ENCODE results near the gene NPIPB6. TPM values are rescaled to one million over a fixed set of nuclear protein-coding genes. Genes with fewer than 3 reads are reported as not detected.
A peak's percentile ranks its signal among the peaks of the same experiment; 100 is the strongest.

Gene NPIPB6
- total RNA-seq, 2 donors from 2014 or later: 13.8 TPM; not detected in 1

DNA sequence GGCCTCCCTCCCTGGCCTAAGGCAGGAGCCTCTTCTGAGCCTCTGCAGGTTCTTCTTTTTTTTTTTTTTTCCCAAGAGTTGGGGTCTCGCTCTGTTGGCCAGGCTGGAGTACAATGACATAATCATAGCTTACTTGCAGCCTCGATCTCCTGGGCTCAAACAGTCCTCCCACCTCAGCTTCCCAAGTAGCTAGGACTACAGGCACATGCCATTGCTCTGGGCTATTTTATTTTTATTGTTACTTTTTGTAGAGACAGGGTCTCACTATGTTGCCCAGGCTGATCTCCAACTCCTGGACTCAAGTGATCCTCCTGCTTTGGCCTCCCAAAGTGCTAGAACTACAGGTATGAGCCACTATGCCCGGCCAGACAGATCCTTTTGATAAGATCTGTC lies 38.4 kb downstream of the NPIPB6 start:
- 77 to 88% methylated on average over 3 of the region's 3 CpGs for WGBS, 2 donors
- DNase-seq (no peak), ATAC-seq (no peak)
- intact Hi-C loops (cut with DNase I): no loop called here
- Histone ChIP-seq H3K27ac (no peak overlapping the region), H3K4me3 (no peak overlapping the region), H3K27me3 (no peaks in the 10 kb centered on the region), H3K4me1 (no peaks in the 10 kb centered on the region), H3K9me3 (no peaks in the 10 kb centered on the region), H3K36me3 (replicated peaks in 1 of 2; ENCODE audit: insufficient read depth in 1 of 2, low read depth in 2 of 2) (no peaks in the 10 kb centered on the region)
- TF ChIP-seq, protein P1, sequence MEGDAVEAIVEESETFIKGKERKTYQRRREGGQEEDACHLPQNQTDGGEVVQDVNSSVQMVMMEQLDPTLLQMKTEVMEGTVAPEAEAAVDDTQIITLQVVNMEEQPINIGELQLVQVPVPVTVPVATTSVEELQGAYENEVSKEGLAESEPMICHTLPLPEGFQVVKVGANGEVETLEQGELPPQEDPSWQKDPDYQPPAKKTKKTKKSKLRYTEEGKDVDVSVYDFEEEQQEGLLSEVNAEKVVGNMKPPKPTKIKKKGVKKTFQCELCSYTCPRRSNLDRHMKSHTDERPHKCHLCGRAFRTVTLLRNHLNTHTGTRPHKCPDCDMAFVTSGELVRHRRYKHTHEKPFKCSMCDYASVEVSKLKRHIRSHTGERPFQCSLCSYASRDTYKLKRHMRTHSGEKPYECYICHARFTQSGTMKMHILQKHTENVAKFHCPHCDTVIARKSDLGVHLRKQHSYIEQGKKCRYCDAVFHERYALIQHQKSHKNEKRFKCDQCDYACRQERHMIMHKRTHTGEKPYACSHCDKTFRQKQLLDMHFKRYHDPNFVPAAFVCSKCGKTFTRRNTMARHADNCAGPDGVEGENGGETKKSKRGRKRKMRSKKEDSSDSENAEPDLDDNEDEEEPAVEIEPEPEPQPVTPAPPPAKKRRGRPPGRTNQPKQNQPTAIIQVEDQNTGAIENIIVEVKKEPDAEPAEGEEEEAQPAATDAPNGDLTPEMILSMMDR (IDR thresholded peaks at IDR 0.05): no peak
- no peak for TF ChIP-seq POLR2A (IDR thresholded peaks at IDR 0.05)

DNA sequence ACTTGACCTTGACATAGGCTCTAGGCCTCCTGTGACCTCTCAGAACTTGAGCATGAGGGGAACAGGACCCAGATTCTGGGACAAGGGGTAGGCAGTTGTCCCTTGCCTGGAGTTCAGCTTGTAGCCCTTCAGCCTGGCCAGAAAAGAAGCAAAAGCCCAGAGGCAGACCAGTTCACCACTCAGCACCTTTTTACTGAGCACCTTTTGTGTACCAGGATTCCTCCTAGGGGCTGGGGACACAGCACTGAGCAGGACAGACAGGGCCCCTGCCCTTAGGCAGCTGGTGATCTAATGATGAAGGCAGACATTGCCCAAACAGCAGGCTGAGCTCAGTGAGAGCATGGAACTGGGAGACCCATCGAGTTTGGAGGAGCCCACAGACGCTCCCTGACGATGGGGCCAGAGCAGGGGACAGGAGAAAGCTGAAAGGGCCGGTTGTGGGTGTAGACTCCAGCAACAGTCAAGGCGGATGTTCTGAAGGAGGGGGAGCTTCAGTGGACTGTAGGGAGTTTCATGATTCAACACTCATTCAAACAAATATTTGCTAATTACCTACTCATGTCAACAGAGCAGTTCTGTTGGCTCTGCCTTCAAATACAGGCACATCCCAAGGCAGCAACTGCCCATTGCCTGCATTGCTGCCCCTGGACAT lies 38.9 kb downstream of the NPIPB6 start:
- WGBS, 2 donors: 70 to 75% methylated on average over 5 of the region's 5 CpGs
- H3K4me3 ChIP-seq: no peak overlapping the region
- H3K27ac ChIP-seq: no peak overlapping the region
- H3K9me3 ChIP-seq: no peaks in the 10 kb centered on the region
- no peaks in the 10 kb centered on the region for H3K4me1 ChIP-seq
- intact Hi-C loops (cut with DNase I): no loop called here
- no peak for ATAC-seq
- no peaks in the 10 kb centered on the region for H3K36me3 ChIP-seq (replicated peaks in 1 of 2; ENCODE audit: insufficient read depth in 1 of 2, low read depth in 2 of 2)
- no peaks in the 10 kb centered on the region for H3K27me3 ChIP-seq
- TF ChIP-seq, protein P1 (IDR thresholded peaks at IDR 0.05): no peak
- TF ChIP-seq POLR2A (IDR thresholded peaks at IDR 0.05): no peak
- no peak for DNase-seq

DNA sequence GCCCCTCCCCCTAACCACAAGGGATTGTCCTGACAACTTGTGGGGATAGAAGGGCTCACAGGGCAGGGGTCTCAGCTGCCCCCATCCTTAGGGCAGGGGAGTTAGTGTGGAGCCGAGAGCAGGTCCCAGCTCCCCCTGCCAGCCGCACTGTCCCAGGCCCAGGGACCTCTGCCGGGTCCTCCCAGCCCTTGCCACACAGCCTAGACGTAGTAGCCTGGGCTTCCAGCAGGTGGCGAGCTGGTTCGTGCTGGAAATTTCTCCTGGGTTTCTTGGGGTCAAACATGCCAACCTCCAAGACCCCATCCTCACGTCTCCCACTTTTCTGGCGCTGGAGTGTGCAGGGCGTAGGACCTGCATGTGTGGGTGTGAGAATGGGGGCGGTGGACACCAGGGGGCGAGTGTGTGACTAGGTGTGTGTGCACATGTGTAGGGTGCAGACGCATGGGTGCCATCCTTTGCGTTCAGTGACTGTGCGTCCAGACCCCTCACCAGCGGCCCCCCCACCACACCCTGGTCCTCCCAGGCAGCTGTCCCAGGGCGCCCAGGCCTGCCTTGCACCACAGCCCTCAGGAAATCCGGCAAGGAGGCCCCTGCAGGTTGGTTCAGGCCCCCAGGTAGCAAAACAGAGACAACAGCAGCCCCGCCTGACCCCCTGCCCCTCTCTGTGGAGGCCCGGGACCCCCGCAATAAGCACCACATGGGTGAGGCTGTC lies 41.5 kb downstream of the NPIPB6 start:
- ATAC-seq: no peak
- WGBS, 2 donors: 58 to 70% methylated on average over 4 to 15 of the region's 20 CpGs
- peak in 3 of 4 donors; percentile 24 to 44 (median 40) for DNase-seq
- intact Hi-C loops (cut with DNase I): no loop called here
- H3K4me3 ChIP-seq: no peak overlapping the region
- no peaks in the 10 kb centered on the region for H3K9me3 ChIP-seq
- no peaks in the 10 kb centered on the region for H3K36me3 ChIP-seq (replicated peaks in 1 of 2; ENCODE audit: insufficient read depth in 1 of 2, low read depth in 2 of 2)
- H3K27ac ChIP-seq: no peak overlapping the region
- H3K27me3 ChIP-seq: no peaks in the 10 kb centered on the region
- H3K4me1 ChIP-seq: peaks cover 2% of the 10 kb centered on the region
- no peak for TF ChIP-seq POLR2A (IDR thresholded peaks at IDR 0.05)
- TF ChIP-seq, protein P1 (IDR thresholded peaks at IDR 0.05): peak; percentile 35 to 58 (median 46)

DNA sequence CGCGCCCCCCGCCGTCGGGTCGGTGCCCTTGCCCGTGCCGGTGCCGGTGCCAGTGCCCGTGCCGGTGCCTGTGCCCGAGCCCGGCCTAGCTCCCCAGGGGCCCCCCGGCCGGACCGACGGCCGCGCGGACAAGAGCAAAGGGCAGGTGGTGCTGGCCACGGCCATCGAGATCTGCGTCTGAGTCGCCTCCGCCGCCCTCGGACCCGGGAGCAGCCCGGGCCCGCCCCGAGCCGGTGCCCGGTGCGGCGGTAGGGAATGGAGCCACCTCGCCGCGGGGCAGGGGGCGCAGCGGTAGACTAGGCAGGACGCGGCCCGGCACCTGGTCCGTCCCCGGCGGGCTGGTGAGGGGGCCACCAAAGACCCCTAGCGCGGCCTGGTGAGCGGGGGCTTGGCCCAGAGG lies 42.6 kb downstream of the NPIPB6 start:
- WGBS, 2 donors: 91 to 96% methylated on average over 11 to 38 of the region's 49 CpGs
- ATAC-seq (no peak), DNase-seq (no peak)
- no peak overlapping the region for H3K4me3 ChIP-seq
- no peaks in the 10 kb centered on the region for H3K36me3 ChIP-seq (replicated peaks in 1 of 2; ENCODE audit: insufficient read depth in 1 of 2, low read depth in 2 of 2)
- no peak overlapping the region for H3K27ac ChIP-seq
- no peak for TF ChIP-seq POLR2A (IDR thresholded peaks at IDR 0.05)
- TF ChIP-seq, protein P1 (IDR thresholded peaks at IDR 0.05): no peak
- intact Hi-C loops (cut with DNase I): no loop called here
- H3K27me3 ChIP-seq: no peaks in the 10 kb centered on the region
- peaks cover 3% of the 10 kb centered on the region for H3K4me1 ChIP-seq
- H3K9me3 ChIP-seq: no peaks in the 10 kb centered on the region
